IPS-11a (cell line): Measurements from ENCODE around the gene ALDH5A1.

Experiments used
- H3K4me3 ChIP-seq: one replicate; pipeline ENCODE4 v1.5.1; 2013; ENCODE audit warnings: low read depth, low read length, control low read depth

The ALDH5A1 gene

GRCh38 chr6:24494821-24495795 lies at the start of gene ALDH5A1:
Gene ALDH5A1, plus strand, starts transcription at chr6:24494969. Its CDS starts 28 bp downstream, at chr6:24494997.
- peak within 1 kb of the TSS; percentile 65 for H3K4me3 ChIP-seq

GRCh38 chr6:24445704-24446103 lies 49.1 kb upstream of the ALDH5A1 start:
- no peak overlapping the region for H3K4me3 ChIP-seq

- no peak overlapping the region for H3K4me3 ChIP-seq
These were observed 48.1 kb upstream of the ALDH5A1 start for GRCh38 chr6:24446670-24447069.

DNA sequence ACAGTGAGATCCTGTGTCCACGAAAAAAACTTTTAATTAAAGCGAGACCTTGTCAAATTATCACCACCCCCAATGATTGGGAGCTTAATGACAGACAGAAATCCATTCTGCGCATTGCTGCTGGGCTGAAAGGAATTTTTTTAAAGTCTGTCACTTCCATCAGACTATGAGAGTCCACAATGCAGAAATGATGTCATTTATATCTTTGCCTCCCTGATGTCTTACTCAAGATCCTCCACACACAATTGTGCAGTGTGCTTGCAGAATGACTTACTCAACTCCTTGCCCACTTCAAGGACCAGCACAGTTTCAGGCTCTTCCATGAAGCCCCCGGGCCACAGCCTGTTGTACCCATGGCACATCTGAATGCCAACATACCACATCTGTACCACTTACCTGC lies 46.4 kb upstream of the ALDH5A1 start:
- no peak overlapping the region for H3K4me3 ChIP-seq

GRCh38 chr6:24448828-24449525 lies 45.8 kb upstream of the ALDH5A1 start:
- no peak overlapping the region for H3K4me3 ChIP-seq

- no peak overlapping the region for H3K4me3 ChIP-seq
These were observed 43.0 kb upstream of the ALDH5A1 start for GRCh38 chr6:24451581-24452388.

DNA sequence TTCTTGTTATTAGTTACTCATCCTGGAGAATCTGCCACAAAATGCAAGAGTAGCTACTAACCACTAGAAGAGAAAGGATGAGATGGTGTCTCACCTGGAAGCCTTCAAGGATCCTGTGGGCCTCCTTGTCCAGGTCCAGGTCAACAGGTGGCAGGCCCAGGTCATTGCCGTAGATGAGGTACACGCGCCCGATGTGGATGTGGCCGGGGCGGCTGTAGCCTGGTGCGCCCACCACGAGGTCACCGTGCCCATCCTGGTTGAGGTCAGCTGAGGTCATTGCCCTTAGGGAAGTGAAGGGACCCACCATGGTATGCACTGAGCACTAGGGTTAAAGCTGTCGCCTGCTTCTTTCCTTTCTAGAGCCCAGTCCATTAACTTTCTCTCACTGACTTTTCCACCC lies 40.8 kb upstream of the ALDH5A1 start:
- H3K4me3 ChIP-seq = no peak overlapping the region

DNA sequence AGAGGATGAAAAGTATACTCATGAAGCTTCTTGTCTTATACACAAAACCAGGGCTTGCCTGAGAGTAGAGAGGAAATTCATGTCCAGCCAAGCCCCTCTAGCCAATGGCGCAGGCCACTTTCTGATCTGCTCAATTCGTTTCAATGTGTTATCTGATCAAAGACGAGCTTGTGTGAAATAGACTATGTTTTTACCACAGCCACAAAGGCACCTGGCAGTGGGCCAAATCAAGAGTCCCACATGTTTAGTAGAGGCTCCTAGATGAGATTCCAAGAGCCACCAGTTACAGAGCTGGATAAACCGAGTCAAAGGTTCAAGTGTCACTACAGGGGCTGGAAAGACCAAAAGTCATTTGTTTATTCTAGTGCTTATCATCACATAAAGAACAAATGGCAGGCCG lies 40.3 kb upstream of the ALDH5A1 start:
- no peak overlapping the region for H3K4me3 ChIP-seq

GRCh38 chr6:24455061-24455460 lies 39.7 kb upstream of the ALDH5A1 start:
- H3K4me3 ChIP-seq = no peak overlapping the region

GRCh38 chr6:24458134-24458533 lies 36.6 kb upstream of the ALDH5A1 start:
- H3K4me3 ChIP-seq = no peak overlapping the region

- no peak overlapping the region for H3K4me3 ChIP-seq
These were observed 35.8 kb upstream of the ALDH5A1 start for GRCh38 chr6:24458941-24459340.

DNA sequence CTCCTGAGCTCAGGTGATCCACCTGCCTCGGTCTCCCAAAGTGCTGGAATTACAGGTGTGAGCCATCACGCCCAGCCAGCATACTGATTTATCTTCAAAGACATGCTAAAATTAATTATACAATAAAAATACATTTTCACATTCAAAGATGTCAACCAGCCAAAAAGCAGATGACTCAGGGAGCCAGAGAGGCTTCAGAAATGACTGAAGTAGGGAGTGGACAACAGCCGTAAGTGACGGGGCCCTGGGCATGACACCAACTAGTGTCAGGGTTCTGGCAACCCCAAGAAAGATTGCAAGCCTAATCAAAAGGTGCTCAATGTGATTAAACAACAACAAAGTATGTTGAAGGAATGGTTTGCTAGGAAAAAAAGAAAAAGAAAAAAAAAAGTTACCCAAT lies 33.8 kb upstream of the ALDH5A1 start:
- H3K4me3 ChIP-seq = no peak overlapping the region

DNA sequence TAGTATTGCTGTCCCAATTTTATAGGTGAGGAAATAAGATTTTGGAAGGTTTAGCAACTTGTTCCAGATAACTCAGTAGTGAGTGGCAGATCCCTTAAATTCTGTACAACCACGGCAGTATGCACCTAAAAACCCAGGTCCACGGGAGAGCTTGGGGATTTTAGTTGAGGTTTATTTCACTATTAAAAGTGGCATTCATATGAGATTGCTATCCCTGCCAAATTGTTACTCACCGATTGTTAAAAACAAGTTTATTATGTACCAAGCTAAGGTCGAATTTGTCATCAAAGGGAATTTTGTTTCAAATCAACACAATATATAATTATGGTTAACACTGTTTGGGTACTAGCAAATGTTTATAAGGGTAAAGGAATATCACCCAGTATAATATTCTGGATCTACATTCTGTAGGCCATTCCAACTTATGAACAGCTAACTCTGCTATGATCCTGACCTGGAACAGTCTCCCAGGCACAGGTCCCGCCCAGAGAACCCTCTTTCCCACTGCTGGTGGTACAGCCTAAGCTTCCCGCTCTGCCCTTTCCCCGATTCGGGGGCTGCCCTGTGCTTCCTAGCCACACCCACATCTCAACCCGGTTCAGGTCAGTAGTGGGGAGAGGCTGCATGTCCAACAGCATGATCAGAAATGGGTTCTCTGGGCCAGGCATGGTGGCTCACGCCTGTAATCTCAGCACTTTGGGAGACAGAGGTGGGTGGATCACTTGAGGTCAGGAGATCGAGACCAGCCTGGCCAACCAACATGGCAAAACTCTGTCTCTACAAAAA lies 30.3 kb upstream of the ALDH5A1 start:
- no peak overlapping the region for H3K4me3 ChIP-seq

DNA sequence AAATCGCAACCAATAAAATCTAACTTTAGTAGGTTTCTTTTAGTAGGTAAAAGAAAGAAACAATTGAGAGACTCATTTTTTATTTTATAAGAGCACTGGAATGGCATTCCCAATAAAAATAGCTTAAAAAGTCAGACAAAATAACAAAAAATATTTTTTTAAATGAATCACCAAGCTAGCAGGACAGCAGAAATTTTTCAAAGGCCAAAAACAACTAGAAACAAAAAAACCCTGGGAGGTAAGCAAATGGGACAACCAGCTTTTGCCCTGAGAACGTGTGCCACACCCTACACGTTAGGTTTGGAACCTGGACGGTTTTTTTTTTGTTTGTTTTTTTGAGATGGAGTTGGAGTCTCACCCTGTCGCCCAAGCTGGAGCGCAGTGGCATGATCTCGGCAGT lies 25.0 kb upstream of the ALDH5A1 start:
- H3K4me3 ChIP-seq = no peak overlapping the region

- no peak overlapping the region for H3K4me3 ChIP-seq
These were observed 22.6 kb upstream of the ALDH5A1 start for GRCh38 chr6:24472181-24472580.

DNA sequence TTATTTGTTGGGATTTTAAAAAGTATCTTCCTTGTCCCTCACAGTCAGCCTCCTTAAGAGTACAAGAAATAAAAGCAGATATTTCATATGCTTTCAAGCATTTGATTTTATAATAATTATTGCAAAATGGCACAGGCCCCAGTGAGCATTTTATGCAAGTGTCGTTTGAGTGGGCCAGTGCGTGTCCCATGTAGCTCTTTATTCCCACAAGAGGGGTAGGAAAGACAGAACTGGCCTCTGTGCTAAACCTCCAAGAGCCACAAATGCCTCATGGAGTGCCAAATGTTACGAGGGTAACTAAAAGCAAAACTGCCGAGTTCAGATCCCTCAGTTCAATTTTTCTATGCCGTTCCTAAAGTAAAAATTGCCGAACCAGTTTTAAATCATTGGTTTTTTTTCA lies 18.1 kb upstream of the ALDH5A1 start:
- no peak overlapping the region for H3K4me3 ChIP-seq

- H3K4me3 ChIP-seq = no peak overlapping the region
These were observed 17.7 kb upstream of the ALDH5A1 start for GRCh38 chr6:24477070-24477469.

DNA sequence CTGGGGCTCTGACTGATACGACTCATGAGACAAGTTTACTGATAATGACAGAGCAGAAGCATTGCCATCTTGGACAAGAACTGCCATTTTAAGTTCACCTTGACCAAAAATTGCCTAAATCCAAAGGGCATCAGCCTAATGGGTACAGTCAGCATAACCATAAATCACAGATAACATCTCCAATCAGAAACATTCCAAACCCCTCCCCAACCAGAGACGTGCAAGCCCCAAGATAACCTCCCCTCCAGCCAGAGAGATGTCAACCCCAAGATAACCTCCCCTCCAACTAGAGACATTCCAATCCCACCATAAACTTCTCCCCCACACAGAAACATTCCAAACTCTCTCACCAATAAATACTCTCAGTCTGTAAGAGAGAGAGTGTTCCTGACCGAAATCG lies 15.9 kb upstream of the ALDH5A1 start:
- no peak overlapping the region for H3K4me3 ChIP-seq

DNA sequence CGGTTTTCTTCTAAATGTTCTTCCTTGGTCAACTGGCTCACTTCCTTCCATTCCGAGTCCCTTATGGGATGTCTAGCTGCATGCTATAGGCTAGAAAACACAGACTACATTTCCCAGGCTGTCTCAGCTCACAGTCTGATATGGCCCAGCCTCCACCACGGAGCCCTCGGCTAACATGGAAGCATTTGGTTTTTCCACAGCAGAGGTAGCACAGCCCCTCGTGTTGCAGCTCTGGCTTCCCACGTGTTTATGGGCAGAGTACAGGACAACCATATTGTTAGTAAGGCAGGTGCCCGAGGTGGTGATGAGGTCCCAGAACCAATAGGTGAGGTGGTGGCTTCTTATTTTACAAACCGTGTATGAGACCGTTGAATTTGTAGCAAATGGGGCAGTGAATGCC lies 14.1 kb upstream of the ALDH5A1 start:
- H3K4me3 ChIP-seq = no peak overlapping the region

GRCh38 chr6:24481449-24481848 lies 13.3 kb upstream of the ALDH5A1 start:
- no peak overlapping the region for H3K4me3 ChIP-seq
